BJ (cell line): Measurements from ENCODE around the gene PANK2. TPM values are rescaled to one million over a fixed set of nuclear protein-coding genes. Genes with fewer than 3 reads are reported as not detected.

ENCODE experiments used
- CTCF ChIA-PET: fragments of 350-600 bp; formaldehyde crosslinking; extraction: SDS; loops from one replicate; lab custom pipeline; 2021; ENCODE audit warnings: antibody characterized with exemption, inconsistent platforms; lab: Yijun Ruan, JAX
- POLR2A ChIA-PET: fragments of 300-600 bp; sonication (Branson Sonifier 250); formaldehyde crosslinking; extraction: SDS; loops from one replicate; lab custom pipeline; 2021; ENCODE audit warnings: antibody characterized with exemption; lab: Charles Lee
- DNase-seq: peaks from one replicate; pipeline ENCODE4 v3.0.0-alpha.2; 2011; ENCODE audit warnings: low read depth
- H3K27me3 ChIP-seq: 2 replicates; pipeline ENCODE4 v1.6.0; 2011; ENCODE audit warnings: low read length; ENCODE audit not compliant: control insufficient read depth, insufficient read depth
- H3K36me3 ChIP-seq: 2 replicates; pipeline ENCODE4 v1.5.1; 2011; ENCODE audit warnings: low read length; ENCODE audit not compliant: control insufficient read depth, insufficient read depth
- H3K4me3 ChIP-seq: 2 replicates; pipeline ENCODE4 v1.5.1; 2011; ENCODE audit warnings: low read depth, mild to moderate bottlenecking, control low read depth, low read length
- CTCF ChIP-seq: IDR thresholded peaks from 2 replicates; pipeline ENCODE4 v1.5.1; 2011; ENCODE audit warnings: low read depth, mild to moderate bottlenecking, control low read depth, inconsistent platforms, low read length, moderate library complexity; ENCODE audit not compliant: insufficient read depth
- polyA plus RNA-seq: library from polyadenylated mRNA; depleted of rRNA; stranded (reverse); fragments of >200 nt; gene quantifications from 2 replicates; pipeline ENCODE4 v1.2.3, GENCODE V29; 2011

Gene PANK2
- polyA plus RNA-seq, 1 experiment: 12.5 TPM

GRCh38 chr20:3931664-3932063 is 42.5 kb downstream of the PANK2 start:
- no peak for TF ChIP-seq CTCF
- ChIA-PET CTCF (interaction anchor here (1.0 to 1.6 kb wide), 3 partner anchors 11 to 159 kb away, joined by 3 to 4 read pairs (median 4); no protein-coding TSS in a partner anchor), POLR2A (no interaction called here)
- H3K36me3 ChIP-seq: peaks cover 1% of the 10 kb centered on the region; the same call in 1 of the 2 replicates
- no peak for DNase-seq
- H3K27me3 ChIP-seq: no peaks in the 10 kb centered on the region
- H3K4me3 ChIP-seq: no peak overlapping the region

- DNase-seq: no peak
- TF ChIP-seq CTCF: no peak
Observed at GRCh38 chr20:3932277-3932676, 43.1 kb downstream of the PANK2 start.

GRCh38 chr20:3932681-3933080 is 43.5 kb downstream of the PANK2 start:
- ChIA-PET POLR2A (no interaction called here), CTCF (interaction anchor here (1.0 to 1.6 kb wide), 3 partner anchors 10 to 158 kb away, joined by 3 to 4 read pairs (median 4); no protein-coding TSS in a partner anchor)
- H3K4me3 ChIP-seq: no peak overlapping the region

More at GRCh38 chr20:3932277-3932676, 43.1 kb downstream of the PANK2 start:
- no peaks in the 10 kb centered on the region for H3K27me3 ChIP-seq
- H3K4me3 ChIP-seq: no peak overlapping the region
- POLR2A ChIA-PET: no interaction called here
- CTCF ChIA-PET: interaction anchor here (1.0 to 1.6 kb wide), 3 partner anchors 11 to 158 kb away, joined by 3 to 4 read pairs (median 4); no protein-coding TSS in a partner anchor
- H3K36me3 ChIP-seq: peaks cover 1% of the 10 kb centered on the region; the same call in 1 of the 2 replicates

GRCh38 chr20:3933218-3933617 is 44.0 kb downstream of the PANK2 start:
- no peaks in the 10 kb centered on the region for H3K27me3 ChIP-seq
- H3K36me3 ChIP-seq: peaks cover 1% of the 10 kb centered on the region; the same call in 1 of the 2 replicates
- POLR2A ChIA-PET: no interaction called here
- DNase-seq: no peak
- H3K4me3 ChIP-seq: no peak overlapping the region
- CTCF ChIA-PET: interaction anchor here (1.5 to 1.6 kb wide), 2 partner anchors 10 to 16 kb away, joined by 4 read pairs; no protein-coding TSS in a partner anchor
- TF ChIP-seq CTCF: no peak

More at GRCh38 chr20:3932681-3933080, 43.5 kb downstream of the PANK2 start:
- no peak for TF ChIP-seq CTCF
- Histone ChIP-seq H3K27me3 (no peaks in the 10 kb centered on the region), H3K36me3 (peaks cover 1% of the 10 kb centered on the region; the same call in 1 of the 2 replicates)
- no peak for DNase-seq

GRCh38 chr20:3934624-3935023 is 45.4 kb downstream of the PANK2 start:
- Histone ChIP-seq H3K36me3 (peaks cover 1% of the 10 kb centered on the region; the same call in 1 of the 2 replicates), H3K27me3 (no peaks in the 10 kb centered on the region), H3K4me3 (no peak overlapping the region)
- ChIA-PET POLR2A (no interaction called here), CTCF (interaction anchor here (0.6 to 1.6 kb wide), 2 partner anchors 12 to 52 kb away, joined by 3 to 4 read pairs; no protein-coding TSS in a partner anchor)
- TF ChIP-seq CTCF: no peak
- DNase-seq: no peak
